ENCODE results near the gene FLYWCH1.
A peak's percentile ranks its signal among the peaks of the same experiment; 100 is the strongest.
"Not testable (repeated sequence)": the region's sequence is repeated elsewhere in the genome, so short reads cannot be mapped to it uniquely, and the experiment has no call there.

FLYWCH1 gene

DNA sequence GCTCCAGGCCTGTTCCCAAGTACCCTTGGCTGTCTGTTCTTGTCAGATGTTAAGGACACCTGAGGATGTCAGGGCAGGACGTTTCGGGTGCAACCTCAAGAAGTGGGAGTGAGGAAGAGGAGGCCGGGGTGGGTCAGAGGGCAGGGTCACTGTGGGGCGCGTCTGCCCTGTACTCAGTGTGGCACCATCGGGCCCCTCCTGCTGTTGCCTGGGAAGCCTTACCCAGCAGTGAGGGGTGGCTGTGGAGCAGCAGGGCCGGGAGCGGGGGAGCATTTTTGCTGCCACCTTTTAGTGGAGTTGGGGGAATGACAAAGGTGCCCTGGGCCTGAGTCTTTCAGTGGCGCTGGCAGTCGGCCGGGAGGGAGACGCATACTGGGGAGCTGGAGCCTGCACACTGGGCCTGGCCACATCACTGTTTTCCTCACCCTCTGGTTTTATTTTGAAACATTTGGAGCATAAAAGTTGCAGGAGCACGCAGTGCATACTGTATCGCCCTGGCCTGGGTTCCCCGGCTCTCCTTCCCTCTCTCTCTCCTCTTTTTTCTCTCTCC lies 11.1 kb upstream of the FLYWCH1 start:
- FAIRE-seq = no peak

DNA sequence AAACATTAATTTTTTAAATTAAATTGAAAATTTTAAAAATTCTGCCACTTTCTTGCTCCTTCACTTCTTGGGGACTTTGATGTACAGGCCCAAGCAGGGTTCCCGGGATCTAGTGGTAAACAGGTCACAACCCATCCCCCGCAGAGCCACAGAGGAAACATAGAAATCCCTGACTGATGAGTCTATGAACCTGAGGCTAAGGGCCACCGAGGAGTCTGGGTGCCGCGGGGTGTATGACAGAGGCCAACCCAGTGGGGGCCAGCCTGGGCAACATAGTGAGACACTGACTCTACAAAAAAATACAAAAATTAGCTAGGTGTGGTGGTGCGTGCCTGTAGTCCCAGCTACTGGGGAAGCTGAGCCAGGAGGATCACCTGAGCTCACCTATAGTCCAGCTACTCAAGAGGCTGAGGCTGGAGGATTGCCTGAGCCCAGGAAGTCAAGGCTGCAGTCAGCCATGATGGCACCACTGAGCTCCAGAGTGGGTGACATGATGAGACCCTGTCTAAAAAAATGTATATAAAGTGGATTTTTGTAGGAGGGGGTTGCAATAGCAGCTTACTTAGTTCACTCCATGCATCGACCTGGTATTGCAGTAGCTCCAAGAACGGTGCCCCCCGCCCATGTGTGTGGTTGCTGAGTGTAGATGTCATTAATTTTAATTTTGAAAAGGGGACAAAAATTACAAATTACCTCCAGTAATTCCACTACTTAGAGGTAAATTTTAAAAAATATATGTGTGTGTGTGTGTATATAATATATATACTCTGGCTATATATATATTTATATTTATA lies 9.2 kb upstream of the FLYWCH1 start:
- no peak for FAIRE-seq

DNA sequence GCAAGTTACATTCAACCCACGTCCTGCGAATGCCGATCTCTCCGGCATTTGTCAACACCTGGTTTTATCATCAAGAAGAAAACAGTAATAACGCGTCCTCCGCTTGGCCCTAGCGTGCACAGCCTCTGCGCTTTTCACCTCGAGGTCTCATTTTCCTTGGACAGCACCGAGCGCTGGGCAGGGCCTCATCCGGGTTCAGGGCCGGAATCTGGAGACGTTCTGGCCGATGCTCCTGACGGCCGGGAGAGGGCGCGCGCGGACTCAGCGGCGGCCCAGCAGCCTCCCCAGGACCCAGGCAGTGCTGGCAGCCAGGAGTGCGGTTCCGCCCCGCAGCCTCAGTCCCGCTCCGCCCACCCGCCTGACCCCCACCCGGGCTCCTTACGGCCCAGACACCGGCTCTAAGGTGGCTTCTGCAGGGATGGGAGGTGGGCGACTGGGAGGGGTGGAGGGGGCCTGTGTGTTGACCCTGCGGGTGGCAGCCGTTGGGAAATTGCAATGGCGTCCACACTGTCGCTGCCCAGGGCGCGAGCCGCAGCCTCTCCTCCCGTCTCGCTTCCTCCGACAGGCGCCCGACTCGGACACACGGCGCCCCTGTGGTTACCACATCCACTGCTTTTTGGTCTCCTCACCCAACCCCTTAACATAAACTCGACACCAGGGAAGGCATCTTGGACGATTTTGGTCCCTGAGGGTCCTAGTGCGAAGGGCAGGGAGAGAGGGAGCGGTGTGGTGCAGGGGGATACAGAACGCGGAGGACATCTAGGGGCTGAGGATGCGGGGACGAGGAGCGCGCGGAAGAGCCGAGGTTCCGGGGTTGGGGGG lies 7.4 kb upstream of the FLYWCH1 start:
- peak; percentile 67 for FAIRE-seq

DNA sequence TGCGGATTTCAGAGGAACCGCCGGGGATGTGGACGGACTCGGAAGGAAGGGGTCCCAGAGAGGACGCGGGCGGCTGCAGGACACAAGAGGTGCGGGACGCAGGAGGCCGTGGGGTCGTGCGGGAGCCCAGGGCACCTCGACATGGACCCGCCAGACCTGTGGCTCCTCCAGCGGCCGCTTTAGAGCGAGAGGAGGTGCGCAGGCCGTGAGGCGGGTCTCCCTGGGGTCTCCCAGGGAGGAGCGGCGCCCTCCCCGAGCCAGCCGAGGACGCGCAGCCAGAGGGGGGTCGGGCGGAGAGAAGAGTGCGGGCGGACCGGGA lies 6.8 kb upstream of the FLYWCH1 start:
- no peak for FAIRE-seq

DNA sequence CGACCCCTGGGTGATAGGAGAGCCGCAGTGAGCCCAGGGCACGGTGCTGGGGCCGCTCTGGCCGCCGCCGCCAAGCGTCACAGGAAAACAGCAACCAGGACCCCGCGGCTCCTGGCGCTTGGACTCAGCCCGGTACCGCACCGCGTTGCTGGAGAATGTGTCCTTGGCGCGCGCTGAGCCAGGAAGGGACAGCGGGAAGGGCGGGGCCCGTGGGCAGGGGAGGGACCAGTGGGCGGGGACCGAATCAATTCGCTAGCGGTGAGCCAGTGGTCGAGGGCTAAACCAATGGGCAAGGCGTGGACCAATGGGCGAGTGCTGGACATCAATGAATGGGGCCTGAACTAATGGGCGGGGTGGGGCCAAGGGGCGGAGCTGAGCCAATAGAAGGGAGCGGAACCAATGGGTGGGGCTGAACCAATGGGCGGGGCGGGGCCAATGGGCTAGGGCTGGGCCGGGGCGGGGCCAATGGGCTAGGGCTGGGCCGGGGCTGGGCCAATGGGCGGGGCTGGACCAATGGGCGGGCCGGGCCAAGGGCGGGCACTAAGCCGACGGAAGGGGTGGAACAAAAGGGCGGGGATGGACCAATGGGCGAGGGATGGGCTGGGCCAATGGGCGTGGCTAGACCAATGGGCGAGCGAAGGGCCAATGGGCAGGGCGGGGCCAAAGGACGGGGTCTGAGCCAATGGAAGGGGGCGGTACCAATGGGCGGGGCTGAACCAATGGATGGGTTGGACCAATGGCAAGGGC lies 6.3 kb upstream of the FLYWCH1 start:
- peak; percentile 97 for FAIRE-seq

DNA sequence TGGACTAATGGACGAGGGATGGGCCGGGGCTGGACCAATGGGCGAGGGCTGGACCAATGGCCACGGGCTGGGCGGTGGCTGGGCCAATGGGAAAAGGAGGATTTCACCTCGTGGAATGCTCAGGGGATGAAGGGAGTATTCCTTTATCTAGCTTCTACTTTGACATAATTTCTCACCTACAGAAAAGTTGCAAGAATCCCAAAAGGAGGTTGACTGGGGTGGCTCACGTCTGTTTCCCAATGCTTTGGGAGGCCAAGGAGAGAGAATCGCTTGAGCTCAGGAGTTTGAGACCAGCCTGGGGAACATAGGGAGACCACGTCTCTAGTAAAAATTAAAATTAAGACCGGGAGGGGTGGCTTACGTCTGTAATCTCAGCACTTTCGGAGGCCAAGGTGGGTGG lies 5.7 kb upstream of the FLYWCH1 start:
- FAIRE-seq = no peak

DNA sequence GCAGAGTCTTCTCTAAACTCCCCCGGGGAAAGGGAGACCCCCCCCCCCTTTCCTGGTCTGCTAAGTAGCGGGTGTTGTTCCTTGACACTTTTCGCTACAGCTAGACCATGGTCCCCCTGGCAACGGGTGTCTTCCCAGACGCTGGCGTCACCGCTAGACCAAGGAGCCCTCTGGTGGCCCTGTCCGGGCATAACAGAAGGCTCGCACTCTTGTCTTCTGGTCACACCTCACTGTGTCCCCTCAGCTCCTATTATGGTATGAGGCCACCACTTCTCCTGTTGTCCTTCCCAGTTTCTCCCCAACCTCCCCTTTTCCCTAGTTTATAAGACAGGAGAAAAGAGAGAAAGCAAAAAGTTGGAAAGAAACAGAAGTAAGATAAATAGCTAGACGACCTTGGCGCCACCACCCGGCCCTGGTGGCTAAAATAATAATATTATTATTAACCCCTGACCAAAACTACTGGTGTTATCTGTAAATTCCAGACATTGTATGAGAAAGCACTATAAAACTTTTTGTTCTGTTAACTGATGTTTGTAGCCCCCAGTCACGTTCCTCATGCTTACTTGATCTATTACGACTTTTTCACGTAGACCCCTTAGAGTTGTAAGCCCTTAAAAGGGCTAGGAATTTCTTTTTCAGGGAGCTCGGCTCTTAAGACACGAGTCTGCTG lies 4.5 kb upstream of the FLYWCH1 start:
- FAIRE-seq = not testable (repeated sequence)

DNA sequence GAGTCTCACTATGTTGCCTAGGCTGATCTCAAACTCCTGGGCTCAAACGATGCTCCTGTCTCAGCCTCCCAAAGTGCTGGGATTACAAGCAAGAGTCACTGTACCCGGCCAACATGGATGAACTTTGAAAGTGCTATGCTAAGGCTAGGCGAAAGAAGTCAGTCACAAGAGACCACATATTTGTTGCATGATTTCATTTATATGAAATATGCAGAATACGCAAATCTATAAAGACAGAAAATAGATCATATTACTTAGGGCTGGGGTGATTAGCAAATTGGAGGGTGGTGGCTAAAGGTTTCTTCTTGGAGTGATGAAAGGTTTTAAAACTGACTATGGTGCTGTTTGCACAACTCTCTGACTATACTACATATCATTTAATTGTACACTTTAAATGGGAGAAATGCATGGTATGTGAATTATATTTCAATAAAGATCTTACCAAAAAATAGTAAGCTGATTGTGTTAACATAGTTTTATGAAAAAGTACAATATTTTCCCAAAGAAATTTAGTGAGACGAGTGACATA lies 1.2 kb upstream of the FLYWCH1 start:
- no peak for FAIRE-seq

DNA sequence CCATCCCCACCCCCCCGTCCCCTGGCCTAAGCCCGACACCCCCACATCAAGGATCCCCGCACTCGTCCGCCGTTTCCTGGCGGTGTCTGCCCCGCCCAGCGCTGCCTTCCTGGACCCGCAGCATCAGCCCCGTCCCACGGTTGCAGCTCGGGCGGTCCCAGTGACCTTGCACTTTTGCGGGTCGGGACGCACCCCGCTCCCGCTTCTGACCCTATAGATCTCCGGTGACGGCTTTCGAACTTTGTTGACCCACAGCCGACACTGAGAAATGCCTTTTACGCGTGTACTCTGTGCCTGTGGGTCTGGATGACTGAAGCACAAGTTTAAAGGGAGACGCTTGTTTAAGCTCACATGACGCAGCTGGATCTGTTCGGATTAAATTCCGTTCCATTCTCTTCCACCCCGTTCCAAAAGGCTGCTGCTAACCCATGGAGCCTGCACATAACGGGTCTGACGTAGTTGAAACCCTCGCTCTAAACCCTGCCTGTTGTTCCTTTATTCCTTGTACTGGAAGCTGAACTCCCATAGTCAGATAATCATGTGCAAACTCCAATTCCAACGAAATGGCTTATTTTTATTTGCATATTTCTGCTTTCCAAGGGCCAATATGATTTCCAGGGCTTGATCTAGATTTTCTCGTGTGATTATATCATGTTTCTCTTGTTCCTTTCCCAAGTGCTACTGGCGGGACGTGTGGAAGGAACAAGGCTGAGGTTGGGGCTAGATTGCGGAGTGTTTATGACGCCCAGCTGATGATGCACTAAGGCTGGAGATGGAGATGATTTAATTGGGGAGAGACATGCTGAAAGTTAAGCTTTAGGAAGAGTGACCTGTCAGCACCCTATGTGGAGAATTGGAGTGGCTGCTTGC lies 834 bp downstream of the FLYWCH1 start:
- no peak for FAIRE-seq

DNA sequence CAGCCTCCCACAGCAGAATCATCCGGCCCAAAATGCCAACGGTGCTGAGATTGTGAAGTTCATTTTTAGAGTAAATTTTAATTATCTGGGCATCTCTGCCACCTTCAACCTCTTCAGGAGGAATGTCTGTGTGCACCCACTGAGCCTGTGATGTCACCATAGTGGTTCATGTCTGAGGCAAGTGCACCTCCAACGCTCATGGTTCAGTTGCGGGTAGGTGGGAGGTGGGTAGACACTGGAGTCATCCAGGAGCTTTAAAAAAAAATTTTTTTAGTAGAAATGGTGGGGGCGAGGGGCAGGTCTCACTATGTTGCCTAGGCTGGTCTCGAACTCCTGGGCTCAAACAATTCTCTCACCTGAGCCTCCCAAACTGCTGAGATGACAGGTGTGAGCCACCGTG lies 1.9 kb downstream of the FLYWCH1 start:
- no peak for FAIRE-seq

DNA sequence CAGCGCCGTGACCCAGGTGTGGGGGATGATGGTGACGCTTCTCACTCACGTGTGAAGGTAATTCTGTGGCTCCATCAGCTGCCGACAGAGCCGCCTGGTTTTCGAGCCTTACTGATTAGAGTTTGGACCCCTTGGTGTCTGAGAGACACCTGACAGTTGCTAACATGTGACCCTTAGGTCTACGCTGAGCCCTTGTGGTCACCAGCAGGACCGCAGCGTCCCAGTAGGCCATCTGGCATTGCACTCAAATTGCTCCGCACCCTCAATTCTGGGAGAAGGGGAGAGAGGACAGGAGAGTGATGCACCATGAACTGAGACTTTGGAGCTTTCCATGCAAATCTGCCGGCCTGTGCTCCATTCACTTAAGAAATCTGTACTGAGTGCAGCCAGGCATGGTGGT lies 2.5 kb downstream of the FLYWCH1 start:
- no peak for FAIRE-seq

DNA sequence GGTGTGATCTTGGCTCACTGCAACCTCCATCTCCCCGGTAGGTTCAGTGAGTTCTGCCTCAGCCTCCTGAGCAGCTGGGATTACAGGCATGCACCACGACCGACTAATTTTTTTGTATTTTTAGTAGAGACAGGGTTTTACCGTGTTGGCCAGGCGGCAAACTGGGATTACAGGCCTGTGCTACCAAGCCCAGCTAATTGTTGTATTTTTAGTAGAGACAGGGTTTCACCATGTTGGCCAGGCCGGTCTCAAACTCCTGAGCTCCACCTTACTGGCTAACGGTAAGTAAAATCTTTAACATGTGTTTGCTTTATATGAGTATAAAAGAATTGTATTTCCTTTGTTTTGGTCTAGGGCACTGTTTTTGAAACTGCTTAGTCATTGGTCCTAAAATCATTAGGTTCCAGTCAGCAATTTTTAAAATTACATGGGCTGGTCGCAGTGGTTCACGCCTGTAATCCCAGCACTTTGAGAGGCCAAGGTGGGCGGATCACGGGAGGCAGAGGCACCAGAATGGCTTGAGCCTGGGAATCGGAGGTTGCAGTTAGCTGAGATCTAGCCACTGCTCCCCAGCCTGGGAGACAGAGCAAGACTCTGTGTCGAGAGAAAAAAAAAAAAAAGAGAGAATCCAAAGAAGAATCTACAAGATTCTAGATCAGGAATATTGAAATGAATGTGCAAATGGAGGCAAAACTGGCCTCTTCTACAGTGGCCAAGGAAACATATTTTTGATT lies 3.6 kb downstream of the FLYWCH1 start:
- no peak for FAIRE-seq

DNA sequence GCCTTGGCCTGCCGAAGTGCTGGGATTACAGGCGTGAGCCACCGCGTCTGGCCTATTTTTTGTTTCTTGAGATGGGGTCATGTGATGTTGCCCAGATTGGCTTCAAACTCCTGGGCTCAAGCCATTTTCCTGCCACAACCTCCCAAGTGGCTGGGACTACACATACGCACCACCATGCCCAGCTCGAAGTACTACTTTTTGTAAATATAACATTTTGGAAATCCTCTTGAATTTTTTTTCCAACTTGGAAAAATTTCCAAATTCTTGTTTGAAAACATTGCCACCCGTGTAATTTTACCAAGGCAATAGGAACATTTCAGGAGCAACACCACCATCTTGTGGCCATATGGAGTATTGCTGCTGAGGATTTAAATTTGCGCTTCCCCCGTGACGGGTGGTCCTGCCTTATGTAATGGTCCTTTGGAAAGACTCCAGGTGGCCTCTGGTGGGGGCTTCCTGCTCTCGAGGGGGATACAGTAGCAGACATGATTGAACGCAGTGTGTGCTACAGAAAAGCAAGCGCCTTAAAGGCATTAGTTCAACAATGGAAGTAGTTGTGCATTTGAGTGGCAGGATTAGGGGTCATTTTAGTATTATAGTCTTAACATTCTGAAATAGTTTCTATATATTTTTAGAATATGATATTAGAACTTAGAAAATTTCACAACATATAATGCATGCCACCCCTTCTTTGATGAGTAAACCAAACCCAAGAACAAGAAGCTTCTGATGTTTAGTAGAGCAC lies 8.0 kb downstream of the FLYWCH1 start:
- peak; percentile 84 for FAIRE-seq

DNA sequence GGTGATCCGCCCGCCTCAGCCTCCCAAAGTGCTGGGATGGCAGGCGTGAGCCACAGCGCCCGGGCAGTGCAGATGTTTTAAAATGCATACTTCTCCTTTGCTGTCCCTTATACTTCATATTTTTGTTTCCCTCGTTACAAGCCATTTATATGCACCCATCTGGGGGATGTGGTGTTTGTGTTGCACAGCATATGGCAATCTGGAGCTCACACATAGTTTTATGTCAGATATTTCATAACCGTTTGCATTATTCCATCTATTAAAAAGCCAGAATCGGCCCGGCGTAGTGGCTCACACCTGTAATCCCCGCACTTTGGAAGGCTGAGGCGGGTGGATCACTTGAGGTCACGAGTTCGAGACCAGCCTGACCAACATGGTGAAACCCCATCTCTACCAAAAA lies 11.8 kb downstream of the FLYWCH1 start:
- no peak for FAIRE-seq

DNA sequence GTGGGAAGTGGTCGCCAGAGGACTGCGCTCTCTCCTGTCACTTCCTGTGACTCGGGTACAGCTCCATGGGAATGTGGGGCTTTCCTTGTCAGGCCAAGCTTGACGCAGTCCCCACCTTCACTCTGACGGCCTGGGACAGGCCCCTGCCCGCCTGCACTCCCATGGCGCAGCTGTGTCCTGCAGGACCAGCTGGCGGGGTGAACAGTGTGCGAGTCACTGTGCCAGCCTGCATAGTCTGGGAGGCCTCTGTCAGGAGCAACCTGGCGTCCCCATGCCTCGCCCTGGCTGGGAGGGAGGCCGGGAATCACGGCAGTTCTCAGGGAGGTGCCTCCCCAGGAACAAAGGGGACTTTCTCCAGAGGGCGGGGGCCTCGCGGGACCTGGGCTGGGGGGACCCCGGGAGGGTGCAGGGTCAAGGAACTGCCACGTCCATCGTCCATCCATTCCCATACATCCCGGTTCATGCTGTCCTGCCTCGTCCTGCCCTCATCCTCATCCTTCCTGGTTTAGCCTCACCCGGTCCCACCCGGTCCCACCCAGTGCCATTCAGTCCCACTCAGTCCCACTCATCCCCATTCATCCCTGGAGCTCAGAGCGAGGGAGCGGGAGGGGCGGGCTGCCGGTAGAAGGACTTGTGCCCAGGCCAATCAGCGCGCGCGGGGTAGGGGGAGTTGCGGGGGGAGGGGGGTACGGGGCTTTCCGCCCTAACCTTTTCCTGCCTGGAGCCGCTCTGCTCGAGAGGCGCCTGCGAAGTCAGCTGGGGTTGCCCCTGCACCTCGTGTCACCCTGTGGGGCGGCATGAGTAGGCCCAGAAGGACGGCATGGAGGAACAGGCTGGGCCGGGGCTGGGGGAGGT lies 13.4 kb downstream of the FLYWCH1 start:
- no peak for FAIRE-seq

DNA sequence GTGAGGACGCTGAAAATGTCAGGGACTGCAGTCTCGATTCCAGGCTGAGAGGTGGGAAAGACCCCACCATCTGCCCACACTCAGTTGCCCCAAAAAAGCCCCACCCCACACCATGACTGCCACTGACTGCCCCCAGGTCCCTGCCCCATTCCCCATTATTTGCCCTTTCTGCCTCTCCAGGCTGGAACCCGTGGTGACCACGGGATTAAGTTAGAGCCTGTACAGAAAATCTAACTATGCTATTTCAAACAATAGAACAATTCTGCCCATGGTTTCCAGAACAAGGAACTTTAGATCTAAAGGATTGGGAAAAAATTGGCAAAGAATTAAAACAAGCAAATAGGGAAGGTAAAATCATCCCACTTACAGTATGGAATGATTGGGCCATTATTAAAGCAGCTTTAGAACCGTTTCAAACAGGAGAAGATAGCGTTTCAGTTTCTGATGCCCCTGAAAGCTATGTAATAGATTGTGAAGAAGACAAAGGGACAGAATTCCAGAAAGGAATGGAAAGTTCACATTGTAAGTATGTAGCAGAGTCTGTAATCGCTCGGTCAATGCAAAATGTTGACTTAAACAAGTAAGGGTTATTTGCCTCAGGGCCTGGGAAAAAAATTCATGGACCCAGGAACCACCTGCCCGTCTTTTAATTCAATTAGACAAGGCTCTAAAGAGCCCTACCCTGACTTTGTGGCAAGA lies 14.4 kb downstream of the FLYWCH1 start:
- no peak for FAIRE-seq

DNA sequence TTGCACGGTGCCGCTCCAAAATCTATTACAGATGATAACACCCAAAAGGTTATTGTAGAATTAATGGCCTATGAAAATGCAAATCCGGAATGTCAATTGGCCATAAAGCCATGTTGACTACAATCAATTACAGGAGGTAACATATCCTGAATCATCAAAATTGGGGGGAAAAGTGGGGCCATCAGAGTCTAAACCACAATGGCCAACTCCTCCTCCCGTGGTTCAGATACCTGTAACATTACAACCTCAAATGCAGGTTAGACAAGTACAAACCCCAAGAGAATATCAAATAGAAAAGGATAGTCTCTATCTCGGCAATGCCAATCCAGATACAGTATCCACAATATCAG lies 14.9 kb downstream of the FLYWCH1 start:
- FAIRE-seq = no peak

DNA sequence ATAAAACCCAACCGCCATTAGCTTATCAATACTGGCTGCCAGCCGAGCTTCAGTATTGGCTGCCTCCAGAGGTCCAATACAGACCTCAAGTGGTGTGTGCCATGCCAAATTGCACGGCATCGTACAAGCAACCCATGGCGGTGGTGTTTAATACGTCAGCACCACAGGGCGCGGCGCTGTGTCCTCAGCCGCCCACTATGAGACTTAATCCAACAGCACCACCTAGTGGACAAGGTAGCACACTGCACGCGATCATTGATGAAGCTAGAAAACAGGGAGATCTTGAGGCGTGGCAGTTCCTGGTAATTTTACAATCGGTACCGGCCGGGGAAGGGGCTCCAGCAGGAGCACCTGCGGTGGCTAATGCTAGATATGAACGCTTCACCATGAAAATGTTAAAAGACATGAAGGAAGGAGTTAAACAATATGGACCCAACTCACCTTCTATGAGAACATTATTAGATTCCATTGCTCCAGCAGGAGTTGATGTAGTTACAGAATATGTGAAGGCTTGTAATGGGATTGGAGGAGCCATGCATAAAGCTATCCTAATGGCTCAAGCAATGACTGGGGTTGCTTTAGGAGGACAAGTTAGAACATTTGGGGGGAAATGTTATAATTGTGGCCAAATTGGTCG lies 15.4 kb downstream of the FLYWCH1 start:
- FAIRE-seq = peak; percentile 29
